ENCODE data around the gene CARD11.

The CARD11 gene

GRCh38 chr7:2948749-2949148 lies 94.9 kb downstream of the CARD11 start:
- Histone ChIP-seq H3K36me3 (no peaks in the 10 kb centered on the region), H3K9me3 (no peaks in the 10 kb centered on the region), H3K4me1 (no peaks in the 10 kb centered on the region), H3K4me3 (ENCODE audit: low read depth, low read length) (no peak overlapping the region), H3K27me3 (peaks cover 15% of the 10 kb centered on the region)
- no peak for TF ChIP-seq CTCF (IDR thresholded peaks at IDR 0.05; ENCODE audit: low read depth, low read length)
- DNase-seq, result no peak

- no peaks in the 10 kb centered on the region for H3K4me1 ChIP-seq
- no peak overlapping the region for H3K4me3 ChIP-seq (ENCODE audit: low read depth, low read length)
- no peaks in the 10 kb centered on the region for H3K9me3 ChIP-seq
- H3K36me3 ChIP-seq, result no peaks in the 10 kb centered on the region
- H3K27me3 ChIP-seq, result peaks cover 15% of the 10 kb centered on the region
- DNase-seq, result no peak
- no peak for TF ChIP-seq CTCF (IDR thresholded peaks at IDR 0.05; ENCODE audit: low read depth, low read length)
Measured at GRCh38 chr7:2947058-2947780, 96.4 kb downstream of the CARD11 start.

DNA sequence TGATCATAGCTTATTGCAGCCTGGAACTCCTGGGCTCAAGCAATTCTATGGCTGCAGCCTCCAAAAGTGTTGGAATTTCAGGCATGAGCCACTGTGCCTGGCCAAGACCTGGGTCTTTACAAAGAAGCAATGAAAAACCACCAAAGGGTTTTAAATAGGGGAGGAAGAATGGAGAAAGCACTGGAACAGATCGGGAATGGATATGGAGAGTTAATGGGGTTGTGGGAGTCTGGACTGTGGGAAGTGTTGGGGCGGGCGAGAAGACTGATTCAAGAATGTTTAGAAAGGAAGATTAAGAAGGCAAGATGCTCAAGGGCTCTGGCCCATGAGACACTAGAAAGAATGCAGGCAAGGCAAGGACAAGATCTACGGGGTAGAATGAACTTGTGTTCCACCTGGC lies 98.5 kb downstream of the CARD11 start:
- Histone ChIP-seq H3K27me3 (peaks cover 17% of the 10 kb centered on the region), H3K4me1 (no peaks in the 10 kb centered on the region), H3K4me3 (ENCODE audit: low read depth, low read length) (no peak overlapping the region), H3K9me3 (no peaks in the 10 kb centered on the region), H3K36me3 (no peaks in the 10 kb centered on the region)
- TF ChIP-seq CTCF (IDR thresholded peaks at IDR 0.05; ENCODE audit: low read depth, low read length), result no peak
- no peak for DNase-seq

- no peak overlapping the region for H3K4me3 ChIP-seq (ENCODE audit: low read depth, low read length)
- no peak for DNase-seq
- no peak for TF ChIP-seq CTCF (IDR thresholded peaks at IDR 0.05; ENCODE audit: low read depth, low read length)
- H3K36me3 ChIP-seq, result no peaks in the 10 kb centered on the region
- no peaks in the 10 kb centered on the region for H3K4me1 ChIP-seq
- no peaks in the 10 kb centered on the region for H3K9me3 ChIP-seq
- H3K27me3 ChIP-seq, result peaks cover 19% of the 10 kb centered on the region
Measured at GRCh38 chr7:2944739-2945138, 98.9 kb downstream of the CARD11 start.

DNA sequence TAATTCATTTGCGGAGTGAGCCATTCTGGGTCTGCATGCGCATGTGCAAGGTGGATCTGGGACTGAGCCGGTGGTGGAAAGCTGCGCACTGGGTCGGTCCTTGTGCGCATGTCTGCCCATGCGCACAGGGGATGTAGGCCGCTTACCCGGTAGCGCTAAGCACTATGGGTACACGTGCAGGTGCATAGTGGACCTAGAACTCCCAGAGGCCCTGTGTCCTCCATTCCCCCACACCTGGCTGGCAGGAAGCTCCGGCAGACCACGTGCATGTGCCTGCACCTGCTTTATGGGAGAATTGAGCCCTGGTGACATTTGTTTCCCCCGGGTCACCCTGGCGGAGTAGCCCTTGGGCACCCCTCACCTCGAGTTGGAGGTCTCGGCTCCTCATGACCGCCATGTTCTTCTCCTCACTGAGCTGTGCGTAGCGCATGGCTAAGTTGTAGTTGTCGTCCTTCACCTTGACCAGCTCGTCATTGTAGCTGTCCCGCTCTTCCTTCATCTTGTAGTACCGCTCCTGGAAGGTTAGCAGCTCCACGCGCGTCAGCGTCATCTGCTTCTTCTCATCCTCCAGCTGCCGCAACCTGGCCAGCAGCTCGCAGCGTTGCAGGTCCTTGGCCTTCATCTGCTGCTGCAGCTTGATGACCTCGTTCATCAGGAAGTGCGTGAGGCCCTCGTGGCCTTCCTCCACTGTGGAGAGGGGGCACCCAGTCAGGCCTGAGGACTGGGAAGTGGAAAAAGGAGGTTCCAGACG lies 99.6 kb downstream of the CARD11 start:
- Histone ChIP-seq H3K4me3 (ENCODE audit: low read depth, low read length) (no peak overlapping the region), H3K27me3 (peaks cover 20% of the 10 kb centered on the region), H3K4me1 (no peaks in the 10 kb centered on the region), H3K9me3 (no peaks in the 10 kb centered on the region), H3K36me3 (no peaks in the 10 kb centered on the region)
- TF ChIP-seq CTCF (IDR thresholded peaks at IDR 0.05; ENCODE audit: low read depth, low read length), result no peak
- no peak for DNase-seq

All from BE2C (cell line).